ENCODE measurements around the gene TRNT1.

DNA sequence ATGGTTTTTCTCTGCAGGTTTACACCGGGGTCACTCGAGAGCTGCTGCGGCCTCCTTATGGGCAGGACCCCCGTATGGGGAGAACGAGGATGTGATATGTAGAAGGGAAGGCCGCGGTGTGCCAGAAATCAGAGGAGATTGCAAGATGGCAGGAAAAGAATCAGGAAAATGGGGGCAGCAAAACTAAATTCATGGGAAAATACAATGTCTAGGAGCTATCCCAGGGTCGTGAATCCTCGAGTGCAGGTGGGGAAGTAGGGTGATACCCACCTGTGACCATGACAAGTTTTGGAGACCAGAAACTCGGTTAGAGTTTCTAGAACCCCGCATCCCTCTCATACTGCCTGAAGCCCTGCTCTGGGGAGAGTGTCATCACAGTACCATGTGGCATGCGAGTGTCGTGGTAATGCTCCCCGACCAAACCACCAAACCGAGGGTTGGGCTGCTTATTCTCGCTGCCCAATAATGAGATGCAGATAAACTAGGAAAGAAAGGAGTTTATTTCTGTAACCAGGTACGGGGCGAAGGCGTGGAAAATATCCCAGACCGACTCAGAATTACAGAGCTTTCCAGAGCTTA, 781 bp downstream of the TRNT1 start:
- TF ChIP-seq EZH2phosphoT487 (IDR thresholded peaks at IDR 0.05; ENCODE audit: insufficient read depth, low read depth) (no peak), EZH2 (IDR thresholded peaks at IDR 0.05; ENCODE audit: insufficient read depth, poor library complexity, severe bottlenecking) (no peak)

All from GM23248 (cell line).